Endothelial cell of umbilical vein (primary cell): Measurements from ENCODE around the gene PSG6.
"Not testable (repeated sequence)": the region's sequence is repeated elsewhere in the genome, so short reads cannot be mapped to it uniquely, and the experiment has no call there.

Source experiments
- MYC ChIP-seq: IDR thresholded peaks from one replicate; pipeline ENCODE4 v1.6.1; 2011; ENCODE audit warnings: mild to moderate bottlenecking, low read depth, low read length
- POLR2A ChIP-seq: IDR thresholded peaks from 2 replicates; pipeline ENCODE4 v1.6.1; 2012; ENCODE audit warnings: low read depth, mild to moderate bottlenecking, control low read depth, low read length
- TF ChIP-seq, protein P1 (sequence below), 2 donors: IDR thresholded peaks; 1 replicate in 1 of 2; 2 replicates in 1 of 2; pipeline ENCODE4 v1.5.1; 2011; ENCODE audit warnings: low read length in 2 of 2, mild to moderate bottlenecking in 2 of 2, moderate library complexity in 2 of 2, control low read depth in 1 of 2, inconsistent platforms in 1 of 2, low read depth in 1 of 2; ENCODE audit not compliant: insufficient read depth in 1 of 2; ENCODE audit errors: extremely low read depth in 1 of 2

DNA sequence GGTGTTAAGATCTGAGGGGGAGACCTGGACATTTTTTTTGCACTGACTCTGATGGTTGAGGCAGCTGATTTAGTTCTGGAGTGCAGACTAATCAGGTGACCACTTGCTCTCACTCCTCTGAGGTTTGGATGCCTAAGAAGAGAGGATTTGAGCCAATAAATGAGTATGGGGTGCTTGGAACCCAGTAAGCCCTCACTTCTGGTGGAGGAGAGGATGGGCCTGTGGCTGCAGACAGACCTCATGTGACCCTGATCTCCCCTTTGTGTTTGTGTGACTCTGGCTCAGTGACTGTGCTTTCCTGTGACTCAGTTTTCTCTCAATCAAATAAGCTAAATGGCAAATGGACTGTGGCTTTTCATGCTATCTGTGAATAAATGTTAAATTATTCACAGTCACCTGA lies 16.5 kb upstream of the PSG6 start:
- TF ChIP-seq, protein P1, sequence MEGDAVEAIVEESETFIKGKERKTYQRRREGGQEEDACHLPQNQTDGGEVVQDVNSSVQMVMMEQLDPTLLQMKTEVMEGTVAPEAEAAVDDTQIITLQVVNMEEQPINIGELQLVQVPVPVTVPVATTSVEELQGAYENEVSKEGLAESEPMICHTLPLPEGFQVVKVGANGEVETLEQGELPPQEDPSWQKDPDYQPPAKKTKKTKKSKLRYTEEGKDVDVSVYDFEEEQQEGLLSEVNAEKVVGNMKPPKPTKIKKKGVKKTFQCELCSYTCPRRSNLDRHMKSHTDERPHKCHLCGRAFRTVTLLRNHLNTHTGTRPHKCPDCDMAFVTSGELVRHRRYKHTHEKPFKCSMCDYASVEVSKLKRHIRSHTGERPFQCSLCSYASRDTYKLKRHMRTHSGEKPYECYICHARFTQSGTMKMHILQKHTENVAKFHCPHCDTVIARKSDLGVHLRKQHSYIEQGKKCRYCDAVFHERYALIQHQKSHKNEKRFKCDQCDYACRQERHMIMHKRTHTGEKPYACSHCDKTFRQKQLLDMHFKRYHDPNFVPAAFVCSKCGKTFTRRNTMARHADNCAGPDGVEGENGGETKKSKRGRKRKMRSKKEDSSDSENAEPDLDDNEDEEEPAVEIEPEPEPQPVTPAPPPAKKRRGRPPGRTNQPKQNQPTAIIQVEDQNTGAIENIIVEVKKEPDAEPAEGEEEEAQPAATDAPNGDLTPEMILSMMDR (IDR thresholded peaks at IDR 0.05; ENCODE audit: extremely low read depth in 1 of 2, insufficient read depth in 1 of 2, low read depth in 1 of 2, low read length in 2 of 2) = not testable (repeated sequence)
- not testable (repeated sequence) for TF ChIP-seq POLR2A, MYC
